GM12873 (cell line): ENCODE measurements around the gene PKMYT1.

ENCODE experiments used
- CTCF ChIP-seq: IDR thresholded peaks from 2 replicates; pipeline ENCODE4 v1.5.1; 2012; ENCODE audit warnings: low read depth, mild to moderate bottlenecking, moderate library complexity, low read length, control low read depth; ENCODE audit not compliant: insufficient read depth; ENCODE audit errors: missing control alignments

Gene PKMYT1

DNA sequence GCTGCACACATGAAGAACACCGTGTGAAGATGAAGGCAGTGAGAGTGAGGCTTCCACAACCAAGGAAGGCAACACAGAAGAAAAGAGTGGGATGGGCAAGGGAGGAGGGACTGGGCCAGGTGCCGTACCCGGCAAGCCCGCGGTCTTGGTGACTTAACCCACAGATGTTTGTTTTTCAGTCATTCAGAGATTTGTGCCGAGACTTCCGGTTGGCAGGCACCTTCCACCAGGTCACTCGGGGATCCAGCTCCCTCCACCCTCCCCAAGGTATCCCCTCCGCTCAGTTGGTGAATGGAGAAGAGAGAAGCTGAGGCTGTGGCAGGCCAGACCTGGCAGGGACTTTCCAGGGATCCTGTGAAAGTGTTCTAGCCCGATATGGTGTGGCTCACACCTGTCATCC lies 21.0 kb downstream of the PKMYT1 start:
- TF ChIP-seq CTCF = no peak

GRCh38 chr16:2956579-2956956 lies 23.7 kb downstream of the PKMYT1 start:
- no peak for TF ChIP-seq CTCF

DNA sequence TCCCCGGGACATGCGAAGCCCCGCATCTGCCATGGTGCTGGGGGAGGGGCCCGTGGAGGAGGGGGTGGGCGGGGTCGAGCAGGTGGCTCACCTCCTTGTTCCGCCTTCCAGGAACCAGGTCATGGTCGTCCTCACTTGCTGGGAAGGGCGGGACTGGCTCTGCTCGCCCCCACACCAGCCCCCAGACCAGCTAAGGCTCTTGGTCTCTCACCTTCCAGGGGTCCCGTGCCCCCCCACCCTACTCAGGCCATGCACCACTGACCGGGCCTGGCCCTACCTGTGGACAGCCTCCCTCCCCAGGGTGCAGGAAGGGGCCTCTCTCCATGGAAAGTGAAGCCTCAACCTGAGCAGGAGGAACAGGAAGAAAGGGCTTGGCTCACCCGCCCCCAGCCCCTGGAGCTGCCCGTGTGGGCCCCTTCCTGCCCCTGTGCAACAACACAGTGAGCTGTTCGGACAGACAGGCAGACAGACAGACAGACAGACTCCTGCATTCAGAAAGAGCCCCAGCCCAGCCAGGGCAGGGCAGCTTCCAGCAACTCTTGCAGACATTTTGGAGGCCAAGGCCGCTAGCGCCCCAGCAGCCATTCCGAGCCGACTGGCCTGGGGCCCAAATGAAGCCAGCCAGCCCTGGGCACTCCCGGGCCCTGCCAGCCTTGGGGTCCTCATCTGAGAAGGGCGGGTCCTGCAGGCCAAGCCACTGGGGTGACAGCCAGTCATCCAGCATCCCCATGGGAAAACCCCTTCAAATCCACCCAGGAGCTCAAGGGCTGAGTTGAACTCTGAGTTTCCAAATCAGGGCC lies 24.3 kb downstream of the PKMYT1 start:
- TF ChIP-seq CTCF = no peak

- no peak for TF ChIP-seq CTCF
Measured at GRCh38 chr16:2955438-2955778, 24.8 kb downstream of the PKMYT1 start.

- no peak for TF ChIP-seq CTCF
Measured at GRCh38 chr16:2954656-2955381, 25.4 kb downstream of the PKMYT1 start.

- TF ChIP-seq CTCF = no peak
Measured at GRCh38 chr16:2953706-2954627, 26.3 kb downstream of the PKMYT1 start.

DNA sequence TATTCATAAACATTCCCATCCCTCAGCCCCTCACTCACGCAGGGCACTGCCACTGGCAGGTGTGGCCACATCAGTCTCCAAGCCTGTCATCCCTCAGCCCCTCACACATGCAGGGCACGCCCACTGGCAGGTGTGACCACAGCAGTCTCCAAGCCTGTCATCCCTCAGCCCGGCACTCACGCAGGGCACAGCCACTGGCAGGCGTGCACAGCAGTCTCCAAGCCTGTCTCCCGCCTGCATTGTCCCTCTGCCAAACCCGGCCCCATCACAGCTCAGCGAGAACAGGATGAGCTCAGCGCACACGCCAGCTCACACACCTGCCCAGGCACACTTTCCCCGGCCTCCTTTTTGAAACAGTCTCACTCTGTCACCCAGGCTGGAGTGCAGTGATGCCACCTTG lies 27.6 kb downstream of the PKMYT1 start:
- no peak for TF ChIP-seq CTCF
